AG09319 (cell line): ENCODE data around the gene SIX4.

Experiments used
- DNase-seq: peaks from one replicate; pipeline ENCODE4 v3.0.0-alpha.2; 2010; ENCODE audit warnings: low read depth; ENCODE audit errors: extremely low read depth
- CTCF ChIP-seq: IDR thresholded peaks from 2 replicates; pipeline ENCODE4 v1.5.1; 2011; ENCODE audit warnings: low read depth, mild to moderate bottlenecking, inconsistent platforms, low read length, moderate library complexity

Gene SIX4

GRCh38 chr14:60695327-60695726 is 28.8 kb downstream of the SIX4 start:
- no peak for DNase-seq
- no peak for TF ChIP-seq CTCF

GRCh38 chr14:60691383-60692113 is 32.6 kb downstream of the SIX4 start:
- no peak for TF ChIP-seq CTCF

GRCh38 chr14:60686865-60687264 is 37.3 kb downstream of the SIX4 start:
- DNase-seq = no peak
- no peak for TF ChIP-seq CTCF

More at GRCh38 chr14:60691383-60692113, 32.6 kb downstream of the SIX4 start:
- no peak for DNase-seq

GRCh38 chr14:60684203-60684602 is 39.9 kb downstream of the SIX4 start:
- TF ChIP-seq CTCF = no peak
- DNase-seq = no peak

GRCh38 chr14:60681271-60681670 is 42.9 kb downstream of the SIX4 start:
- no peak for DNase-seq
- no peak for TF ChIP-seq CTCF

- DNase-seq = no peak
- no peak for TF ChIP-seq CTCF
Observed at GRCh38 chr14:60680511-60680910, 43.6 kb downstream of the SIX4 start.

GRCh38 chr14:60679566-60680258 is 44.4 kb downstream of the SIX4 start:
- DNase-seq = no peak
- no peak for TF ChIP-seq CTCF
